ENCODE results near the gene DNLZ.

Gene DNLZ

DNA sequence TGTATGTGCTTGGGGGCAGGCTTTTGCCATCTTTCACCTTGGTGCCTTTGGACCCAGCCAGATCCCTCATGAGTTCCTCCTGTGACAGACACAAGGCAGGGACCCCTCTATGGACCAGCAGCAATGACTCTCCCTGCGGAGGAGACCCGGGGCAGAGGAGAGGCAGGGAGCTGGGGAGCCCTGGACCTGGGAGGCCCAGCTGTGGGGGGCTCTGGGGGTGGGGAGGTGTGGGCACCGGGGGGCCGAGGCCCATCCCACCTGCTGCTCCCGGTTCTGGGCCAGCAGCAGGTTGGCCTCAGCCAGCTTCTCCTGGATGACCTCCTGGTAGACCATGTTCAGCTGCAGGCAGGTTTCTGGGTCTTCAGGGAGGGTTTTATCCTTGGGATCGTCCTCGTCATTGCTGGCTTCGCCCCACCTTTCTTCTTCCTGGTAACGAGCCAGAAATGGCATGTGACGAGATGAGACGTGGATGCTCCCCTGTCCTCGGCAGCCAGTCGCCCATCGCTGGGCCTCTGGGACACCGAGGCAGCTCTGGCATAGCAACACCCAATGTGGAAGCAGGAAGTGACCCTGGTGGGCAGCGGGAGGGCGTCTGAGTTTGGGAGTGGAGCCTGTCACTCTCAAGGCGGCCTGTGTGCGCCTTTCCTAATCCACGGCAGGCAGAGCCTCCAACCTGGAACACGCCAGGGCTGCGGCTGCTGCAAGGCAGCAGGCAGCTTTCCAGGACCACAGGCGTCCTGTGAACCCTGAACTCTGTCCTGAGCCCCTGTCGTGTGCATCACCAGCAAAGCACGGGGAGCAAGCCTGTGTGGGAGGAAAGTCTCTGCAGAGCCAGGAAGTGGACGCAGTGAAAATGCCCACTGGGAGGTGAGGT is 32.0 kb upstream of the DNLZ start:
- DNase-seq: no peak

DNA sequence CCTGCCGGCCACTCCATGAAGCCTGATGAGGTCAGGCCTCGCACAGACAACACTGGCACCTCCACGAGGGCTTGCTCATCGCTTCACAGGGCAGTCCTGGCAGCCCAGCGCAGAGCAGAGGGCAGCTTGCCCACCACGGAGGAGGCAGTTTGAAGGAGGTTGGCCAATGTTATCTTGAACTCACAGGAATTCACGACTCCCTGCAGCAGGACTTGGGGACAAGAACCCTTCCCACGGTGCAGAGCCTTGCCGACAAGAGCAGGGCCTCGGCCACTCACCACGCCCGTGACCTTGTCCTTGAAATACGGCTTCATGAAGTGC is 31.4 kb upstream of the DNLZ start:
- DNase-seq: no peak

DNA sequence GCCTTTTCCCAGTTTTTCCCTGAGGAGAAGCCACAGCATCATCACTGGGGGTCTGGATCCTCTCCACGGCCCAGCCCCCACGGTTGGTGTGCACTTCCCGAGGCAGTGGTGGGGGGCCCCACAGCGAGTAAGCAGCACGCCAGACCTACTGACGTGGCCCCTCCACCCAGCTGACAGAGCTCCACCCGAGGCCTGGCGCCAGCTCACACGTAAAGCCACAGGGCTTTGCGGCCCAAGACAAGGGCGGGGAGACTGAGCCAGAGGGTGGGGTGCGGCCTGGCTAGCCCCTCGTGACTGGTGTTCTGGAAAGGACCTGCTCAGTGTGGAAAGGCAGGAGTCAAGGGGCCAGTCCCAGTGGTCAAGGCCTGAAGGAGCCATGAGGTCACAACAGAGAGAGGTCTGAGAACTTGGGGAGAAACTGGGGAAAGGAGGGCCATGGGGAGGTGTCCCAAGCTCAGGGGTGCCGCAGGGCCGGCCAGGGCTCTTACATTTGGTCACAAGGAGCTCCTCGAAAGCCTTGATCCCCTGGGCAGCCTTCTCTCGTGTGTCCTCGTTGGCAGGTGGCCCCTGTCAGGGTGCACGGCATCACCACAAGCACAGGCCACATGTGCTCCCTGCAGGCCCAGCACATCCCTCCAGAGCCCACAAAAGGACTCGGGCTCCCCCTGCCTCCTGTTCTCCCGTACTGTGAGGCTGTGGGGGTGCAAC is 30.9 kb upstream of the DNLZ start:
- DNase-seq: no peak

DNA sequence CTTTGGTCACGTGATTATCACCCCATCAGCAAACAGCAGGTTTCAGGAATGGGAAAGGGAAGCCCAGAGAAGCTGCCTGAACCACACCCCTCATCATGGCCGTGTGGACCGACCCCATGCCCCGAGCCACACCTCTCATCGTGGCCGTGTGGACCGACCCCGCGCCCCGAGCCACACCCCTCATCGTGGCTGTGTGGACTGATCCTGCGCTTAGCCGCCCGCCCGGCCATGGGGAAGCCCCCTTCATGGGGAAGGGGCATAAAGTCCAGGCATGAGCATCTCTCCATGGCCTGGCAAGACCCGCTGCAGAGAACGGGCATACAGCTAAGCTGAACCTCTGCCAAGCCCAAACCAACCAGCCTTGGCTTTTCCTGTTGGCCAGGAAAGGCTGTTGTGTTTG is 30.0 kb upstream of the DNLZ start:
- no peak for DNase-seq

DNA sequence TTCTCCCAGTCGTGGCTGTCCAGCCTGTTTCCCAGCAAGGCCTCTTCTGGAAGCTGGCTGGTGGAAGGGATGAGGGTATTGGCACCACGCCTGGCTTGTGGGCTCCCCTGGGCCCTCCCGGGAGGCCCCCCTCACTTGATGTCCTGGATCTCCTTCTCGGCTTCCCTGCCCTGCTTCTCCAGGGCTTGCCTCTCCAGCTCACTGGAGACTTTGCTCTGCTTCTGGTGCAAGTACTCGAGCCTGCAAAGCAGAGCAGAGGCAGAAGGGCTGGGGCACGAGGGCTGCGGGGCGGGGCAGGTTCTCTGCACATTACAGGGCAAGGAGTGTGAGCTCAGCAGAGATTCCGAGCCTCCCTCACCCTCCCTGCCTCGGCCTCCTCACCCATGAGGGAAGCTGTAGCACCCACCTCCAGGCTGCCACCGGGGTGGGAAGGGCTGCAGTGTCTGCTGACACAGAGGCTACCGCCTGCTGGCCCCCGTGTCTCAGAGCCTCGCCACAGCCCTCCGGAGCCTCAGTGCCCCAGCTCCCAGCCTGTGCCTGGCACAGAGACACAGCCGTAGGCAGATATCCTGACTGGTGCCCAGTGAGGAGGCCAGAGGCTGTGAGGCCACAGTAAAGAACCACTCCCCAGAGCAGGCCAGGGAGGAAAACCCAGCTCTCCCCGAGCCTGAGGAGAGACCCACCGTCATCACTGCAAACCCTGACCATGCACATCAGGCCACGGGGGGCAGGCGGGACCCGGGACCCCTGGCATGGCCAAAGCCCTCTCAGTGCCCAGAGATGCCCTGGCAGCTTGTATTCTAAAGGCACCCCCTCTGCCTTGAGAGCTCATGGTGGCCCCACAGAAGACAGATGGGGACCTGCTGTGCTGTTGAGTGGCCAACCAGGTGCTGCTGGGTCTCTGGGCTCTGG is 29.2 kb upstream of the DNLZ start:
- DNase-seq: no peak

DNA sequence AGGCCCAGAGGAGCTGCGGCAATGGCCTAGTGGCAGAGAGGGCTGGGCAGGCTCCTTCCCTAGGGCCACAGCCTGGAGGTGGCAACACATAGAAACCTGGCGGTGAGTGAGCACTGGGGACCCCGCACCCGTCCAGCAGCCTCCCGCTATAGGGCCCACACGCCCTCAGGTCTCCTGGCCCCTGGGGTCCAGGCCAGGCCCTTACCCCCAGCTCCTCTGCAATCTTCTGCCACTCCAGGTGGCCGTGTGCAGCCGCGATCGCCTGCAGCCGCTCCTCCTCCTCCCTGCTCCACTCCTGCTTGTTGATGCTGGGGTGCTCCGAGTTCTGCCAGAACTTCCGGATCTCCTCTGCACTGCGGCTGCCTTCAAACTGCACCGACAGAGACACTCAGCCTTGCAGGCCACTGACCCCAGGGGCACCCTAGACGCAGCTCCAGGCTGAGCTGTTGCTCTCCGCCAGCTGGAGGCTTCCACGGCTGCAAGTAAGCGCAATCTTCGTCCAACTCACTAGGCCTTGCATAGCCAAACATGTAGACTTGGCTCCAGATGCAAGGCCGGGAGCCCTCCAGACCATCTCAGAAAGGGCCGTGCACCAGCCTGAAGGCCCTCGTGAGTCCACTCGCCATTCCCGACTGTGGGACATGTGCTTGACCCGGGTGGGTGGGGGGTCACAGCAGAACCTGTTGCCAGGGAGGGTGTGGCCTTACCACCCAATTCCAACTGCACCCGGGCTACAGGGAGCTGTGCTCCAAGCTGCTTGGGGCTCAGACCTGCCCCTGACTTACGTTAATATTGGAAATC is 28.4 kb upstream of the DNLZ start:
- no peak for DNase-seq

DNA sequence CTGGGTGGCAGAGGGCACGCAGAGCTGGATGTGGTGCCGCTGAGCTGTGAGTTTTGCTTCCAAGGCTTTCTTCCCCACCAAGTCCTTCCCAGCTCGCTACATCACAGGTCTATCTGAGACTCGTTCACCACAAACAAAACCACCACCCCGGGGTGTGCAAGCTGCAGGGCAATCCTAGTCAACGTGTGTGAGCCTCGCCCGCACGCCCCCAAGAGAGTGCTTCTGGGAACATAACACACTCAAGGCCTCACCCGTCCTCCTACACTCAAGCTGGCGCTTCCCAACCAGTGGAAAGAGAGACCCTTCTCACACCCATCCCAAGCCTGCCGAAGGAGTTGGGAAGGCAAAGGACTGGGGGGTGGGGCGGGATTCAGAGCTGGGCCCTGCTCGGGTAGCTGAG is 25.9 kb upstream of the DNLZ start:
- no peak for DNase-seq

DNA sequence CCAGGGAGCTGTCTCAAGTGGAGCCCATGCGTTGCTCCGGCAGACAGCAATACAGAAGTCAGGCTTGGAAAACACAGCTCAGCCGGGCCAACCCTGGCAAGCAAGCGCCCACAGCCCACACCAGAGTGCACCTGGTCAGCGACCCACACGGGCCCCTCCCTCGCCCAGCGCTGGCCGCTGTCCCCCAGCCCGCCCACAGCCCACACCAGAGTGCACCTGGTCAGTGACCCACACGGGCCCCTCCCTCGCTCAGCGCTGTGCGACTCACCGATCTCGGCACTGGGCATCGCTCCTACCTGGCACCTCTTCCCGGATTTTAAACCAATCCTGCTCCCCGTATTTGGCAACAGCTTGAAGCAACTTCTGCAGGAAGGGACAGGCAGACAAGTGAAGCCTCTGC is 23.7 kb upstream of the DNLZ start:
- DNase-seq: no peak

DNA sequence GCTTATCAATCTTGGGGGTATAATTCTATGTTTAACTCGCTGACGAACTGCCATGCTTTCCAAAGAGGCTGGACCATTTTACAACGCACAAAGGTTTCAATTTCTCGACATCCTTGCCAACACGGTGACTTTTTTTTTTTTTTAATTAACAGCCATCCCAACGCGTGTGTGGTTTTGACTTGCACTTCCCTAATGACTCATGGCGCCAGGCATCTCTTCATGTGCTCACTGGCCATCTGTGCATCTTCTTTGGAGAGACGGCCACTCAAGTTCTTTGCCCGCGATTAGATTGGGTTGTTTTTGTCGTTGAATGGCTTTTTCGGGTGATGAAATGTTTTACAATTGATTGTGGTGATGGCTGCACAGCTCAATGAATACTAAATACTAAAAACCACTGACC is 22.5 kb upstream of the DNLZ start:
- DNase-seq: no peak

DNA sequence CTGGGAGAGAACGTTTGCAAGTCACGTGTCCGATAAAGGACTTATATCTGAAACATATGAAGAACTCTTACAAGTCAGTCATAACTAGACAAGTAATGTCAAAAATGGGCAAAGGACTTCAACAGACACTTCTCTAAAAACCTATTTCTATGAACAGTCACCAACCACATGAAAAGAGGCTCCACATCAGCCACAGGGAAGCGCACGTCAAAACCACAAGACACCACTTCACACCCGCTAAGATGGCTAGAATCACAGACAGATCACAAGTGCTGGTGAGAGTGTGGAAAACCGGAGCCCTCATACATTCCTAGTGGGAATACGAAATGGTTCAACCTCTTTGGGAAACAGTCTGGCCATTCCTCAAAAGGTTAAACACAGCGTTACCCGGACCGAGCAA is 21.5 kb upstream of the DNLZ start:
- peak; percentile 47 for DNase-seq

DNA sequence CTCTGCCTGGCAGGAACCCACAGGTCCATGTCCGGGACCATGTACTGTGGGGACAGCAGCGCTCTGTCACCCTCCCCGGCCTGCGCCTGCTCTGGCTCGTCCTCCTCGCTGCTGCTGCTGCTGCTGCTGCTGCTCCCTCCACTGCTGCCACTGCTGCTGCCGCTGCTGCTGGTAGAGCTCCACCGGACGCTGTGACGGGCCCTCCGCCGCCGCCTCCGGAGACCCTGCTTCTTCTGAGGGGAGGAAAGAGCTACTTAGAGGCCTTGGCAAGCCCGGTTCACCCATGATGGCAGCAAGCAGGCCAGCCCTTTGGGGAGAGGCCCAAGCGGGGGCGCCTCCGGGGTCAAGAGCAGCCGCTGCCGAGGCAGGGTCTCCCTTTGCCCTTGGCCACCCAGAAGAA is 19.9 kb upstream of the DNLZ start:
- DNase-seq: no peak

DNA sequence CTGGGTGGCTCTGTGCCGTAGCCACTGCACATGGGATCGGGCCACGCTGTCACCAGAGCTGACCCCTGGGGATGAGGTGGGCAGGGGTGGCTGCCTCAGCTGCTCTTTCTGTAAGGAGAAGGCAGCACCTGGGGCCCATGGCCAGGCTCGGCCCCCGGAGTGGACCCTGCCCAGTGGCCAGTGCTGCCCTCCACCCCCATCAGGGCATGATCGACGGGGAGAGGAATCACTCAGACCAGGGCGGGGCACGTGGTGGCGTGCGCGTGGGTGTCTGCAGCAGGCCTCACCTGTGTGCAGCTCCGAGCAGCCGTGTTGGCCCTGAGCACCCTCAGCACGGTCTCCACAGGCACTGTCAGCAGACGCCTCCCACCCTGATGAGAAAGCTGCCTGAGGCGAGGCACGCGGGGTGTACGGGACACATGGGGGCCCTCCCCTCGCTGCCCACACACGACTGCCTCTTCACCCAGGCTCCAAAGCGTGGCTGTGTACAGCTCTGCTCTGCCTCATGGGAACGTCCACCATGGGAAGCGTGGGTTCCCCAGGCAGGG is 18.5 kb upstream of the DNLZ start:
- no peak for DNase-seq

DNA sequence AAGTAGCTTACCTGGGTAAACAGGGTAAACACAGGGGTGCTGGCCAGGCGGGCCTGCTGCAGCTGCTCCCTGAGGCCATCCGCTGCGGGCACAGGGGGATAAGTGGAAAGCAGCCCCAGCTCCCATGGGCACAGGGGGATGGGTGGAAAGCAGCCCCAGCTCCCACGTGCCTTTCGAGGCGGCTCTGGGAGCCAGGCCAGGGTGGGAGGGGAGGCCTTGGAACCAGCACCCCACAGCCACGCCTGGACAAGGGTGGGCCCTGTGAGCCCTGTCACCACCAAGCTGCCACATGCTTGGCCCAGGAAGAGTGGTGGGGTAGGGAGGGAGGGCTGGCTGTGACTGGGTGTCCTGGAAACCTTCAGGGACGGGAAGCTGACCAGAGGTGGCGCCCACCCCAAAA is 17.8 kb upstream of the DNLZ start:
- DNase-seq: no peak

DNA sequence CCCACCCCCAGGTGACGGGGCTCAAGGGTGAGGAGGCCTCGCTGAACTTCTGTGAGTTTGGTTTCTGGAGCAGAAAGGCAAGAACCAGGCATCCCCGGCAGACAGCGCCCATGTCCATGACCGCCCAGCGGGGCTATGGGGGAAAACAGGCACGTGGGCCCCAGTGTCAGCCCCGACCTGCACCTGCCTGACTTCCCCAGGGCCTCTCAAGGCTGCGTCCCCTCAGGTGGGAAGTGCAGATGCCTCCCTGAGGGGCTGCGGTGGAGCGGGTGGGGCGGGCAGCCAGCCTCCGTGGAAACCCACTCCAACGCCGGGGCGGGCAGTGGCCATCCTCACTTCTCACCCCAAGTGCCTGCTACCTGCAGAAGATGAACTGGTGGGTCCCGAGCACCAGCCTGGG is 16.8 kb upstream of the DNLZ start:
- no peak for DNase-seq

DNA sequence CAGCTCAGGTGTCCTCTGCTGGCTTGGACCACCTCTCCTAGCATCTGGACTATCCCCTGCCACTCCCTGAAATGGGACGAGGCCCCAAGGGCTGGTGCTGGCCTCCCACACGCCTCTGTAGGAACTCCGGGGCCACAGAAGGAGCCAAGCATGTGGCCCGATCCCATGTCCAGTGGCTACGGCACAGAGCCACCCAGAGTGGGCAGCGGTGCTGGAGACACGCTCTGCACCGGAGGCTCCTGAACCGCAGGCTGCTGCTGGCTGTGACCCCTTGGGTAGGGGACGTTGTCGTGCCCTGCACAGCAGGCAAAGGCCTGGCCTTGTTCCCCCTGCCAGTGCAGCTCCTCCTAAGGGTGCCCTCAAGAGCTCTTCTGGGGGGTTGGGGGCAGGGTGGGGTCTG is 16.3 kb upstream of the DNLZ start:
- DNase-seq: no peak

DNA sequence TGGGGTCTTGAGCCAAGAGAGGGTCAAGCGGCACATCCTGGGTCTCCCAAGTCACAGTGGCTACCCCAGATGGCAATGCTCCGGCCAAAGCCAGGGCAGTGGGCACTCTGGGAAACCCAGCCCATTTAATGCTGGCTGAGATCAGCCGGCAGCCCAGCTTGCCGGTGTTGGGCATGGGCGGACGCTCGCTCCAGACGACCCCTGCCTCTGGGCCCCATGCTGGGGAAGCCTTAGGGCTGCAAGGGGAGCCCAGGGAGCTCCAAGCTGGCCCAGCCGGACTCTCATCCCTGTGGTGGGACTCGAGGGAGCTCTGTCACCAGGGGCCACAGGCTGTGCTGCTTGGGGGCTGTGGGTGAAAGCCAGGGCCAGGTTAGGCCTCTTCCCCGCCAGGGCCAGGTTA is 15.9 kb upstream of the DNLZ start:
- no peak for DNase-seq

DNA sequence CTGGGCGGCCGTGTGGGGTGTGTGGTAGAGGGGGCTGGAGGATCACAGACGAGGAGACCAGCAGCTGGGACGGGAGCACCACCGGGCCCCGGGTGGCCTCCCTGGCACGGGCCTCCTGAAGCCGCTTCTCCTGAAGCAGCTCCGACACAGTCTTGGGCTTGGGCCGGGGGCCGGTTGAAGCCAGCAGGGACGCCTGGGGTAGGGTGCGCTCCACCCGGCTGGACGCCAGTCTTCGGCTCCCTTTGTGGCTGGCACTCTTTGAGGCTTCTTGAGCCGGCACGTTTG is 15.4 kb upstream of the DNLZ start:
- no peak for DNase-seq

DNA sequence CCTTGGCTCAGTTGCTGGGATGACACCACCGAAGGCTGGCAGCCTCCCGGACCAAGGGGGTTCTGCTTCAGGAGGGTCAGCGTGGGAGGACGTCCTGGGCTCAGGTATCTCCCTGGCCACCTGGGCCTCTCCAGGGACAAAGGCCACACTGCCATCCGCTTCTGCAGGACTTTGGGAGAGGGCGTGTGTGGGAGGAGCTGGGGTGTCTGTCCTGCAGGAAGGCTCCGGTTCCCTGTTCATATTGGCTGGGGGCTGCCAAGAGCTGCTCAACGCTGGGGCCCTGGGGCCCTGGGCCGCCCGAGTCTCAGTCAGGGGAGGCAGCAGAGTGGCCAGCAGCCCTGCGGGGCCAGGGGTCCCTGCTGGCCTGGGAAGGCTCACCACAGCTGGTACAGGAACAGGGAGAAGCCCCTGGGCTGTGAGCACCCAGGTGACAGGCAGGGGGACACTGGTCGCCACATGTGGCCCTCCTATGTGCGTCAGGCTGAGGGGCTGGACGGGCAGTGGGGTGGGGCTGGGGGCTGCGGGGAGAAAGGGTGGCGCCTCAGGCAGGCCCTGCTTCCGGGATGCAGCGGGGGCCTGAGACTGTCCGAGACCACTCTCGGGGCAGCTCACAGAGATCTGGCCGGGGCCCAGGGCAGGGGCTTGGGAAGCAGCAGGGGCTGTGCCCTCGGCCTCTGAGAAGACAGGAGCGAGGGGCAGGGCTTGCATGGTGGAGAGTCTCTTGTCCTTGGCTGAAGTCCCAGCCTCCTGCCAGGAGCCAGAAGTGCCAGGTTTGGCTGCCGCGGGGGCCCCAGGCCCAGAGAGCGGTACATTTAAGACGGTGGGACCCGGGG is 14.8 kb upstream of the DNLZ start:
- DNase-seq: no peak

DNA sequence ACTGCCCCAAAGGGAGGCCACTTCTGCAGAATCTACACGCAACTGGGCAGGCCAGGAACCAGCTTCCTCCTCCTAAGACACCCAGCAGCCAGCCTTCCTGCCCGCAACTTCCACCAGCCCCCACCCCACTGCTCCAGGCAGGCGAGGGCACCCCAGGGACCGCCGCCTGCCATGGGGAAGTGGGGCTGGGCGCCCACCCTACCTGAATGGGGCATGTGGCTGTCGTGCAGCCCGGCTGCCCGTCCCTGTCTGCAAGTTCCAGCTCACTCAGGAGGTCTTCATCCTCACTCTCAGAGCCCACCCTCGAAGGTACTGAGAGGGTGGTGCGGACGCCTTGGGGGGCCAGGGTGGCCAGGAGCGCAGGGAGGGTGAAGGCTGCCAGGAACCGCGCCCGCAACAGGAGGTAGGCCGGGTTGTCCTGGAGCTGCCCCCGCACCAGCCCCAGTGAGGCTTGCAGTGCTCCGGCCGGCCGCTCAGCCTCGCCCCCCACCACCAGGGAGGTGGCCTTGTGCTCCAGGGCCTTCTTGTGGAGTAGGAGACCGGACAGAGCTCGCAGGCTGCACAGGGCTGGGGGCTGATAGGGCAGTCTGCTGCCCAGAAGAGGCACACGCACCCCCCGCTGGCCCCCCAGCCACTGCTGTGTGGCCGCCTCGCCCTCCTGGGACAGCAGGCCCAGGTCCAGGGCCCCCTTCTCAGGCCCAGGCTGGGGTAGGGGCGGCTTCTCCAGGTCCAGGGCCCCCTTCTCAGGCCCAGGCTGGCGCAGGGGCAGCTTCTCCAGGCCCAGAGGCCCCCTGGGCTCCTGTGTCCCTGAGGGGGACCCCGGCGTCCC is 14.0 kb upstream of the DNLZ start:
- DNase-seq: no peak

DNA sequence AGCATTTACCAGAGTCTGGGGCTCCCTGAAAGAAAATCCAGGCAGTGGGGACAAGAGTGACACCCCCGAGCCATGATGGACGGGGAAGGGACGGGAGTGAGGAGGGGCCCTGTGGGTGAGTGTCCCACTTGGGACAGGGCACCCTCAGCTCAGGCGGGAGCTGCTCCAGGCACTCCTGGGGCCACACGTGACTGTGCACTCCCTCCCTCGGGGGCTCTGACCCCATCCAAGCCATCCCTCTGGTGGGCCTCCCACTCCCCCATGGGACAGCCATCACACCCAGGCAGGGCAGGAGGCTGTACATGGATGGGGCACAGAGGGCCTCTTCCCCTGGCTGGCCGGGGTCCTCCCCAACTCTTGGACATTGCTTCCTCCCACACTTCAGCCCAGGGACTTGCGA is 12.9 kb upstream of the DNLZ start:
- DNase-seq: no peak

DNA sequence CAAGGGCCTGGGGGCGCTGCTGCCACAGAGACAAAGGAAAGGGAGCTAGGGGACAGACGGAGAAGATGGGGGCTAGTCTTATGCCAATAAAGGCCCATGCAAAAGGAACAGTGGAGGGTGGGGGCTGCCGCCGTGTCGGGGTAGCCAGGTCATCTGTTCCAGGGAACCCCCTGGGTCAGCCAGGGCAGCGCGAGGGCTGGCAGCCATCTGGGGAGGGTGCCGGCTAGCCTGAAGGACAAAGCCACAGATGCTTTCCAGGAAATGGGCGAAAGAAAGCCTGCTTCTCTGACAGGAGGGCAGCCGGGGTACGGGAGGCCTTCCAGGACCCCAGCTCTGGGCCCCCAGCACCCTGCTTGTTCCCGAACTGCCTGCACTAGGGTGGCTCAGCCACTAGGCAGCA is 11.6 kb upstream of the DNLZ start:
- no peak for DNase-seq
